HG03045 (cell line): ENCODE results near the gene NPDC1.
"Not testable (repeated sequence)": the region's sequence is repeated elsewhere in the genome, so short reads cannot be mapped to it uniquely, and the experiment has no call there.

Experiments used
- ATAC-seq: cut with Tn5 transposase; IDR thresholded peaks from one replicate; pipeline ENCODE4 v1.9.1; 2021; ENCODE audit warnings: mild to moderate bottlenecking, moderate library complexity; ENCODE audit not compliant: unreplicated experiment

Gene NPDC1

DNA sequence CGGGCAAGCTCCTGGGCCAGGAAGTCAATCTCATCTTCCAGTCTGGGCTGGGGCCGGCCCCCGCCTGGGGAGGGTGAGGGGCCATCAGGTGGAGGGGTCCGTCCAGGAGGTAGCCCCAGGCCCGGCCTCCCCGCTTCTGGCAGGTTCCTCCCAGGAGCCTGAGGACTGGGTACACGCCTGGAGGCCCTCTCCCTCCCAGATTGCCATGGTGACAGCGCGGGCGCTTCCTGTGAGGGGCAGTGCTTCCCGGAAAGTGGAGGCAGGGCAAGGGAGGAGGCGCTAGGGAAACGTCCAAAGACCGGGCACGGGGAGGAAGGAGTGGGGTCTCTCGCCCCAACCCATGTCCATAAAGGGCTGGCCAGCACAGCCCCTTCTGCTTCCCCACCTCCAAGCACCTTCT, 4.9 kb downstream of the NPDC1 start:
- no peak for ATAC-seq

DNA sequence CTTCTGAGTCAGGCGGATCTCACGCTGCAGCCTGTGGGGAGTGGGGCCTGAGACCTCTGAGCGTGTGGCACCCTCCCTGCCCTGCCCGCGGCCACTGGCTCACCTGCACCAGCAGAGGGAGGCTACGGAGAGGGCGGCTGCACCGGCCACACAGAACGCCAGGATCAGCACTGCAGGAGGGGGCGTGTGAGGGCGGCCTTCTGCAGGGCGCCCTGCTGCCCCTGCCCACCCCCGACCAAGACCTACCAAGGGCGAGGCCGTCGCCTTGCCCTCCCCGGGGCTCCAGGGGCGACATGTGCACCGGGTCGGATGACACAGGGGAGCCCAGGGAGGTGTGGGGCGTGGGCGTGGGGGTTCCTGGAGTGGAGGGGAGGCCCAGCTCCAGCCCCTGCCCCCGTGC, 5.4 kb downstream of the NPDC1 start:
- ATAC-seq, result no peak

DNA sequence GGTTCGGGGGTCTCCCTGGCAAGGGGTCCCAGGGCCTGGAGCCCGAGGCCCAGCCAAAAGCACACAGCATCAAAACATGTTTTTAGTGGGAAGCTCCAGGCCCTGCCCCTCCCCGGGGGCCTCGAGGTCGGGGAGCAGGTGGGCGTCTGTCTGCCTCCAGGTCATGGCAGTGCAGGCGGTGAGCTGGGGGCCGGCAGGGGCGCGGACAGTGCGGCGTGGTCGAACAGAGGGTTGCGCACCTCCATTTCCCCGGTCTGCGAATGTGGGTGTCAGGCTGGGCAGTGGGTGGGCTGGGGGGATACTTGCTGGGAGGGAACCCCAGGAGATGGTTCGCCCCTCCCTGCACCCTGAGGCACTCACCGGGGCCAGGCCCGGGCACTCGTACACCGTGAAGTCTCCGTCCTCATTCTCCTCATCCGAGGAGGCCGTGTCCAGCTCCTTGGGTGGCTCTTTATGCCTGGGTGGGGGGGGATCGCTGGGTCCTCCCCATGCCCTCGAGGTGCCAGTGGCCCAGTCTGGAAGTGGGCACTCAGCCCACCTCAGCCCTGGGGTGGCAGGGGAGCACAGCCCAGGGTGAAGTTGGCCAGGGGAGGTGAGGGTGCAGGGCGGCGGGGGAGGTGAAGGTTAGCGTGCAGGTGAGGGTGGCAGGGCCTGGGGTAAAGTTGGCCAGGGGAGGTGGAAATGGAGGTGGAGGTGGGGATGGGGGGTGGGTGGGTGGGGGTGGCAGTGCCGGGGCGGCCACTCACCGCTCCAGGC, 6.2 kb downstream of the NPDC1 start:
- no peak for ATAC-seq

DNA sequence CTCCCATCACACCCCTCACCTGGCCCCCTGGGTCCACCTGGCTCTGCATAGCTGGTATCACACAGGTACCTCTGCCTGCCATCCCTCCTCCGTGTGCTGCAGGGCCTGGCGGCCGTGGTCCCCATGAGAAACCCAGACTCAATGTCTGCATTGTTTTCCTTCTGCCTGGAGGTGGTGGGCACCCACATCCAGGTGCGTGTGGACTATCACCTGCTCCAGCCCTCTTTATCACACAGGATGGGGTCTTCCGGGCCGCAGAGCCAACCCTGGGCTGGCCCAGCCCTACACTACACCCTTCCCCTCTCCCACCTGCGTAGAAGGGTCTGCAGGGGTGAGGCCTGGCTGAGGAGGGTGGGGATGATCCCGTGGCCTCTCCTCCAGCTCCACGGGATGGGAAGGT, 7.1 kb downstream of the NPDC1 start:
- ATAC-seq, result no peak

DNA sequence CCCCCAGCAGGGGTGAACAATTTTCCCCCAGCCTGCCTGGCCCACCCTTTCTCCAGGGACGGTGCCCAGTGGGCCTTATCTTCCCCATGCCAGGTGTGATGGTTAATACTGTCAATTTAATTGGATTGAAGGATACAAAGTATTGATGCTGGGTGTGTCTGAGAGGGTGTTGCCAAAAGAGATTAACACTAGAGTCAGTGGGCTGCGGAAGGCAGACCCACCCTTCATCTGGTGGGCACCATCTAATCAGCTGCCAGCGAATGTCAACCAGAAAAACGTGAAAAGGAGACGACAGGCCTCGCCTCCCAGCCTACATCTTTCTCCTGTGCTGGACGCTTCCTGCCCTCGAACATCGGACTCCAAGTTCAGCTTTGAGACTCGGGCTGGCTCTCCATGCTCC, 8.5 kb downstream of the NPDC1 start:
- no peak for ATAC-seq

DNA sequence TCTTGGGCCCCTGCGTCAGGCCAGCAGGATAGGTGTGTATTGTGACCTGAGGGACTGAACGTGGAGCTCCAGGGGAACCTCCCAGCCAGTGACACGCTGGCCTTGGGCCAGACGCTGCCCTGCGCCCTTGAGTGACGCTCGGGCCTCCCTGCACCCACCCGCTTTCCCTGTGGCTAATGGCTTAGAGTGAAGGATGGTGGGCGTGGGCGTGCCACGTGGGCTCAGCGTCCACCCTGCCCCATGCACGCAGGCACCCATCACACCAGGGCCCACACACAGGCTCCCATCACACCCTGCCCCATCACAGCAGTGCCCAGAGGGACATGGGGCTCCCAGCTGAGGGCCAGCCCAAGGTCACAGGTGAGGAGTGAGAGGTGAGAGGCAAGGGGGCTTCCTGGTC, 8.9 kb downstream of the NPDC1 start:
- ATAC-seq, result no peak

DNA sequence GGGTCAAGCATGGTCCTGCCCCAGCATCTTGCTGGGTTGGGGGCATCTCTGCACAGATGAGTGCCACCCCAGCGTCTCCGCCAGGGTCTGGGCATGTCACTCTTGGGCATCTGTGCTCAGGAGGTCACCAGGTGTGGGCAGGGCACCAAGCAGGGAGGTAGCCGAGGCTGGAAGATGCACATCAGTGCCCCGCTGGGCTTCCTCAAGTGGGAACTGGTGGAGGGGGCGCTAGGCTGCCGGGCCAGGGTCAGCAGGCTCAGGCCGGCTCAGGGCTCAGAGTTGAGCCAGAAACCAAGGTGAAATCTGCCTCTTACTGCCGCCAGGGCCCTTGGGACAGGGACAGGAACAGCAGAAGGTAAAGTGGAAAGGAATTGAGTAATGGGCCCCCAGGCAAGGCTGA, 10.0 kb downstream of the NPDC1 start:
- no peak for ATAC-seq

DNA sequence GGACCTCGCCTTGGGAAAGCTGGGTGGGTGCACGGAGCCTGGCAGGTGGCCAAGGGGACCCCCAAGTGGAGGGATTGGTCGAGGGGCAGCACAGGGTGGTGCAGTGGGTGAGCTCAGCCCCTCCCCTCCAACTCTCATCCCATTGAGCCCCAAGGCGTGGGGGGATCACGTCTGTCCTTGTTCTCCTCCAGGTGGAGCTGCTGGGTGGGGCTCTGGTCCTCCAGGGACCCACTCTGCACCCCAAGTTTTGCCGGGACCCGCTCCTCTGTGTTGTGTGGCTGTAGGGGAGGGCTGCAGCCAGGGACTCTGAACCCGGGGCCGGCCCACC, 10.5 kb downstream of the NPDC1 start:
- ATAC-seq, result no peak

DNA sequence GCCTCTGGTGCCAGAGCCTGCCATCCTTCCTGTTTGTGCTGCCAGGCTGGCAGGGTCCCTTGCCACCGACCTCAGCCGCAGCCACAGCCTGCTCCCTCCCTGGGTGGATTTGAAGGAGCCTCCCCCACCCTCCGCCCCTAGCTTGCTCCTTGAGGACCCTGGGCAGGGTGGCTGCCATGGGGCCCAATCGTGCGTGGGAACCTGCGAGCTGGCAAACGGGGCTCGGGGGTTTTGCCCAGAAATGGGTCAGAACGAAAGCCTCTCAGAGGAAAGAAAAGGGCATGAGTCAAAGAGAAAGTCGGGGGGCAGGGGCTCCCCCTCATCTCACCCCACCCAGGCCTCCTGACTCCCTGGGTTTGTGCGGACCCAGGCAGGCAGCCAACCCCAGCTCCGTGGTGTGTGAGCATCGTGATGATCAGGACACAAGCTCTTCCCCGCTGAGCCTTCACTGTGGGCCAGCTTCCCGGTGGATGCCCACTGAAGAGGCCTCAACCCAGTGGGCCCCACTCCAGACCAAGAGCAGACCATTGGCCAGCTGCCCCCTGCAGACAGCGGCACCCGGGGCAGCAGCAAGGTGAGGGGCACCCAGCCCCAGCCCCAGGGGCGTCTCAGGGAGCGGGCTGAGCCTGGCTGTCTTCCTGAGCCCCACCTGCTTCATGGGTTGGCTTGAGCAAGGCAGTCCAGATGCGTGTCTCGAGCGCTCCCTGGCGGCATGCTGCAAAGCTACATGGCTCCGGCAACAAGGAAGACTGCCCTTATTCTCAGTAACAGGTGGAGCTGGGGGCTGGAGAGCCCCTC, 11.1 kb downstream of the NPDC1 start:
- ATAC-seq, result peak; percentile 46

DNA sequence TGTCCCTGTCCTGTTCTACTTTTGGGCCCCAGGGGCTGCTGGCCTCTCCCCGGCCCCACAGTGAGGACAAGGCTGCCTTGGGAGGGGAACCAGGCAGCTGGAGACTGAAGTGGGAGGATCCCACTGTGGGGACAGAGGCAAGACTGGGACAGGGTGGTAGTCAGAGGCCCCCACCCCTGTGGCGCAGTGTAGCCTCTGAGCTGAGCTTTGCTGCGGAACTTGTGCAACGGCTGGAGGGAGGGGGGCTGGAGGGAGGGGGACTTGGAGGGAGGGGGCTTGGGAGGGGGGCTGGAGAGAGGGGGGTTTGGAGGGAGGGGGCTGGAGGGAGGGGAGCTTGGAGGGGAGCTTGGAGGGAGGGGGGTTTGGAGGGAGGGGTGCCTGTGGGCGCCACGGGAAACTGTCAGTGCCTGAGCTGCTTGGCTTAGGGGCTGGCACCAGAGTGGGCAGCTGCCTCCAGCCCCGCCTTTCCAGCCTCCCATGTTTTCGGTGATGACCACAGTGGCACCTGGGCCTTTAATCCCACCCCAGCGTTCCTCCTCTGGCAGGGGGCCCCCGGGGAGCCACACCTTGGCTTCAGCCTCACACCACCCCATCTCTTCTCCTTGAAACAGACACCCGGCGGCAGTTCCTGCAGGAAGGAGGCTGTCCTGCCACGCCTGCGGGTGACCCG, 11.8 kb downstream of the NPDC1 start:
- ATAC-seq, result no peak

DNA sequence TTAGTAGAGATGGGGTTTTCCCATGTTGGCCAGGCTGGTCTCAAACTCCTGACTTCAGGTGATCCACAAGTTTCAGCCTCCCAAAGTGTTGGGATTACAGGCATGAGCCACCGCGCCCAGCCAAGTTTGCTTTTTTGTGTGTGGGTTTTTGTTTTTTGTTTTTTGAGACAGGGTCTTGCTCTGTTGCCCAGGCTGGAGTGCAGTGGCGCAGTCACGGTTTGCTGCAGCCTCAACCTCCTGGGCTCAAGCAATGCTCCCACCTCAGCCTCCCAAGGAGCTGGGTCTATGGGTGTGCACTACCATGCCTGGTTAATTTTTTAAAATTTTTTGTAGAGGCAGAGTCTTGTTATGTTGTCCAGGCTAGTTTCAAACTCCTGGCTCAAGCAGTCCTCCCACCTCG, 12.5 kb downstream of the NPDC1 start:
- ATAC-seq, result not testable (repeated sequence)

DNA sequence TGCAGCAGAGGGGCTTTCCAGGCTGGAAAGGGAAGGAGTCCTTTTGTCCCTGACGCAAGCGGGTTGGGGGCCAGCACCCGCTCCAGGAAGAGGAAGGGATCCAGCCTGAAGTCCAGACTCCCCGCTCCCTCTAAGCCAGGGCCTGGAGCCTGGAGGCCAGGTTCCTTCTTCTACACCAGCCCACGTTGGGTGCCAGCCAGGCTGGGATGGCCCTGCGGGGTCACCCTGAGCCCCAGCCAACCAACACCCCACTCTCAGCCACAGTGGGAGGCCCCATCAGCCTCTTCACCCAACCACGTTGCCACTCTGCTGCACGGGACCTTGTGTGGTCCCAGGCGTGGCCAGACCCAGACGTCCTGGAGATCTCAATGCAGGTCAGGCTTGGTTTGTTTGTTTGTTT, 13.1 kb downstream of the NPDC1 start:
- no peak for ATAC-seq

DNA sequence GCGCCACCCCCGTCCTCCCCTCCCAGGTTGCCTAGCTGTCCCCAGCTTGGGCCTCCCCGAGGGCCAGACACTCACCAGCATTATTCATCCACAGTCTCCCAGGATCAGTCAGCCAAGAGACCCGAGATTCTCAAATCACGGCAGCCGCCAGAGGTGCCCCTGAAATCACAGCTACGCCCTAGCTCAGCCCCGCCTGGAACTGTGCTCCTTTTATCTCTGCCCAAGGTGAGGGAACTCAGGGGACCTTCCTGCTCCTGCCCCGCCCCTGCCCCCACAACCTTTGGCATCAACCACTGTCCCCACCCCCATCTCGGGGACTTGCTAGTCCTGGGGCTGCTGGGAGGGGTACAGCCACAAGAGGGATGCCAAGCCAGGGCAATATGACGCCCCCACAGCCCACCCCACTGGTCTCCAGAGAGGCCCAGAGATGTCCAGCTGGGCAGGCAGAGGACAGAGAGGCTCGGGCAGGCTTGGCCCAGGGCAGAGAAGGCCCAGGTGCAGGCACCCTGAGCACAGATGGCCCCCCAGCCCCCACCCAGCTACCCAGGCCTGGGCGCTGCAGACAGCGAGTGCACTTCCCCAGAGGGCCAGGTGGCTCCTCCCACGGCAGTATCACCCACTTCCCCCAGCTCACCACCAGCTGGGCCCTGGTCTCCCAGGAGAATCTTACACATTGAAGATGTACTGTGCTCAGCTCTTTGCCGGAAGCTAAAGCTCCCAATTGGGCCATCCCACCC, 13.9 kb downstream of the NPDC1 start, which contains the start of gene FUT7:
TSS of gene FUT7 (minus strand) at position 185 of the 737 bp plus-strand sequence. CDS start at position 88, 97 bp downstream.
- ATAC-seq, result no peak

DNA sequence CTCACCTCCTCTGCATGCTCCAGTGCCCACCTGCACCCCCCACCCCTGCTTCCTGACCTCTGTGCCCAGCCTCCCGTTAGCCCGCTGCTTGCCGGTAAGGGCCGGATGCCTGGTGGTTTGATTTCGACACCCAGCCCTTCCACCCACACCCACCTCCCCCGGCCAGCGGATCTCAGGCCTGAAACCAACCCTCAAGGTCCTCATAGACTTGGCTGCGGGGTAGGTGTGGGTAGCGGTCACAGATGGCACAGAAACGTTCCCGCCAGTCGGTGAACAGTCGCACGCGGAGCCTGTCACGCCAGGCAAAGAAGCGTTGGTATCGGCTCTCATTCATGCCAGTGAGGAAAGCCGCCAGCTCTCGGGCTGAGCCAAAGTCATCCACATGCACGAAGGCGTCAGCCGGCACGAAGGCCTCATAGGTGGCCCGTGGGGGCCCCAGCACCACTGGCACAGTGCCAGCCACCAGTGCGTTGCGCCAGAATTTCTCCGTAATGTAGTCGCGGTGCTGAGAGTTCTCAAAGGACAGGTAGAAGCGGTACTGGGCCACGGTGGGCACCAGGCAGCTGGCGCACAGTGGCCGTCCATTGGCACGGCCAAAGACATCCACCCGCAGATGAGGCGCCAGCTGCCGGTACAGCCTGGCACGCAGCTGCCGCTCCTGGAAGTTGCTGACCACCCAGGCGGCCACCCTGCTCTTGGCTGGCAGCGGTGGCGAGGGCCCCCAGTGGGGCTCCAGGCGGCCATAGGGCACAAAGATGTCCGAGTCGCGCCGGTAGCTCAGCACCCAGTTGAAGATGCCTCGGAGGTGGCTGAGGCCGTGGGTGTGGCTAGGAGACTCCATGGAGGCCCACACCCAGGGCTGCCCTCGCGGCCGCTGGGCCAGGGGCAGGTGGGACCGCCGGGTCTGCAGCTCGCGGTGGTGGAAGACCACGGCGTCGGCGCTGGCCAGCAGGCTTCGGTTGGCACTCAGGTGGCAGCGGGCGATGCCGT, 15.1 kb downstream of the NPDC1 start:
- ATAC-seq, result no peak

DNA sequence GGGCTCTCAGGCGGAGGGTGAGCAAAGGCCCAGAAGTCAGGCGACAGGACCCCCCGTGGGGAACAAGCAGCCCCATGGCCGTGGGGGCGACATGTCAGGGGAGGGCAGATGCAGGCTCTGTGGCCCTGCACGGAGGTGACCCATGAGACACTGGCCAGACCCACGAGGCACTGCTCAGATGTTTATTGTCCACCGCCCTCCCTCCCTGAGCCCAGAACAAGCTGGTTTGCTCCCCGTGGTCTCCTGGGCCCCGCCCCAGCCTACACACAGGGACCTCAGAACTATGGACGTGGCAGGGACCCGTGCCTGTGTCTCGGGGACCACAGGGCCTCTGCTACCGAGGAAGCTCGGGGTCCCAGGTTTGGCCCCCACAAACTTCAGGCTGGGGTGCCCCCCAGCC, 16.0 kb downstream of the NPDC1 start:
- no peak for ATAC-seq

DNA sequence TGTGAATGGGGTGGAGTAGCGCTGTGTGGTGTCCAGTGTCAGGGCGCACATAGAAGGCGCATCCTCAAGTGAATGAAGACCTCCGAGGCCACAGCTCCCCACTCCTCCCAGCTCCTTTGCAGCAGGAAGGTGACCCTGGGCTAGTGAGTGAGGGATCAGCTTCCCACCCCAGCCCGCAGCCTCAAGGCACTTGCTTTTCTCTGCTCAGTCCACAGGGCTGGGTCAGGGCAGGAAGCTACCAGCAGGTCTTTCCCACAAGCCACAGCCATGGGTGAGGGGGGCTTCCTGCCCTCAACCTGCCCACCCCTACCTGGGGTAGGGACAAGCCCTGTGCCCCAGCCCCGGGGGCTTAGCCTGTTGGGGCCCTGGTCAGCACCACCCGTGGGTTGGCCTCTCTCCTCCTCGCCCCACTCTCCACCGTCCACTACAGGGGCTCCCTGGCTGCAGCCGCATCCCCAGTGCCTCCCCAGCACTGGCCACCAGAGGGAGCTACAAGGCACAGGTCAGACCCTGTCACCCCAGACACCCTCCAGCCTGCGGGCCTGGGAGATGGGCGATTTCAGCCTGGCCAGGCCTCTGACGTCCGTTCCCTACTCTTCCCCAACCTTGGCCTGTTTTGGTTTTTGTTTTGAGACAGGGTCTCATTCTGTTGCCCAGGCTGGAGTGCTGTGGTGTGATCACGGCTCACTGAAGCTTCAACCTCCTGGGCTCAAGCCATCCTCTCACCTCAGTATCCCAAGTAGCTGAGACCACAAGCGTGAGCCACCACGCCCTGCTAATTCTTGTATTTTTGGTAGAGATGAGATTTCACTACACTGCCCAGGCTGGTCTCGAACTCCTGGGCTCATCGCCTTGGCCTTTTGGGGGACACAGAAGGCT, 16.7 kb downstream of the NPDC1 start:
- no peak for ATAC-seq

DNA sequence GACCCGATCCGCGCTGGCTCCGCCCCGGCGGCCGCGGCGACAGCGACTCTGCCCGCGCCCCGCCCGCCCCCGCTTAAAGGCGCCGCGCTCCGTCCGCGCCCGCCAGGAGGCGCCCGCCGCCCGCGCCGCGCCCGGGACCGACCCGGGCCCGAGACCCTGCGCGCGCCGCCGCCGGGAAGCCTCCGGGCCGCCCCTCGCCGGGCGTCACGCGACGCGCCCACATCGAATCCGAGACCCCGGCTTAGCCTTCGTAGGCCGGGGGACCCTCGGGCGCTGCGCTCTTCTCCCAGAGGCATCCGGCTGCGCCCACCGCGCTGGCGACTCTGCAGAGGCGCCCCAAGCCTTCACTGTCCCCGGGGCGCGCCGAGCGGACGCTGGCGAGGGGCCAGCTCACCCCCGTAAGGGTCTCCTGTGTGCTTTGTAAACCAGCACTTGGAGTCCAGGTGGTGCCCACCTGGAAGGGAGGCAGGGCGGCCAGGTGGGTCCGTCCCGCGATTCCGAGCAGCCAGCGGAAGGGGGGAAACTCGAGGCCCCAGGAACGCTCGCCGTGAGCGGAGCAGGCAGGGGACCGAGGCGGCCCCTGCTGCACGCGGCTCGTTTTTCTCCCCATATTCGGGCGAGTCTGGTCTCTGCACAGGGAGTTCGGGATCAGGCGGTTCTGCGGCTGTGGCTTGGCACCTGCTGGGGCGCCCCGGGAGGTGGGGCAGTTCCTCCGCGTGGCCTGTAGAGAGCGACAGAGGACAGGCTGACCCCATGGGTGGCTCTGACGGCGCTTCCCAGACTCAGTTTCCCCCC, 17.5 kb downstream of the NPDC1 start:
- peak; percentile 41 for ATAC-seq
